ENCODE results near the gene CHRM2.

- TF ChIP-seq CTCF (IDR thresholded peaks at IDR 0.05) (no peak), POLR2A (IDR thresholded peaks at IDR 0.05) (no peak)
Measured at GRCh38 chr7:136958016-136958415, 89.6 kb downstream of the CHRM2 start.

Measured in Peyer's patch (tissue), 4 donors.